Ascending aorta (tissue), 2 donors: ENCODE results near the gene PRKCB. TPM values are rescaled to one million over a fixed set of nuclear protein-coding genes. Genes with fewer than 3 reads are reported as not detected.

Experiments used
- DNase-seq, 2 donors: peaks; one replicate each; pipeline ENCODE4 v3.0.0-alpha.2; 2019; ENCODE audit warnings: low spot score in 2 of 2
- H3K27ac ChIP-seq, 2 donors: fragments of 200-600 bp; sonication (generic); one replicate each; pipeline ENCODE4 v1.5.1; 2016 to 2017; ENCODE audit warnings: mild to moderate bottlenecking in 1 of 2
- H3K27me3 ChIP-seq: fragments of 200-600 bp; sonication (generic); one replicate; pipeline ENCODE4 v1.5.1; 2017
- H3K36me3 ChIP-seq, 2 donors: fragments of 200-600 bp; sonication (generic); one replicate each; pipeline ENCODE4 v1.5.1; 2016
- H3K4me1 ChIP-seq, 2 donors: fragments of 200-600 bp; sonication (generic); one replicate each; pipeline ENCODE4 v1.5.1; 2016 to 2017; ENCODE audit warnings: mild to moderate bottlenecking in 1 of 2
- H3K4me3 ChIP-seq, 2 donors: fragments of 200-600 bp; sonication (generic); one replicate each; pipeline ENCODE4 v1.5.1; 2016 to 2017; ENCODE audit warnings: mild to moderate bottlenecking in 1 of 2
- H3K9me3 ChIP-seq, 2 donors: fragments of 200-600 bp; sonication (generic); one replicate each; pipeline ENCODE4 v1.5.1; 2016
- CTCF ChIP-seq, 3 experiments: fragments of 200-600 bp in 2 of 3; fragments of 450-650 bp in 1 of 3; sonication (generic) in 2 of 3; IDR thresholded peaks; one replicate each; pipeline ENCODE4 v1.5.1; 2016 to 2019; ENCODE audit warnings: antibody characterized with exemption in 3 of 3, mild to moderate bottlenecking in 1 of 3, moderate library complexity in 1 of 3
- intact Hi-C: fragments of 100-400 bp; cut with DNase I; formaldehyde crosslinking; loops from one replicate; pipeline ENCODE4 v1.15.1; 2023
- total RNA-seq: library from RNA; depleted of rRNA; stranded (reverse); fragments of >200 nt; gene quantifications from one replicate; pipeline ENCODE4 v1.1.0, GENCODE V29; 2016

Gene PRKCB
- total RNA-seq, 1 donor from 2014 or later, result 1.2 TPM

GRCh38 chr16:23959072-23959751, 123.4 kb downstream of the PRKCB start:
- H3K4me3 ChIP-seq, result no peak overlapping the region
- no peaks in the 10 kb centered on the region for H3K36me3 ChIP-seq
- intact Hi-C loops, result no loop called here
- H3K27ac ChIP-seq, result no peak overlapping the region
- no peak for TF ChIP-seq CTCF (IDR thresholded peaks at IDR 0.05)
- no peak for DNase-seq
- no peaks in the 10 kb centered on the region for H3K9me3 ChIP-seq
- no peaks in the 10 kb centered on the region for H3K27me3 ChIP-seq
- H3K4me1 ChIP-seq, result no peaks in the 10 kb centered on the region

- Histone ChIP-seq H3K36me3 (no peaks in the 10 kb centered on the region), H3K4me1 (no peaks in the 10 kb centered on the region), H3K4me3 (no peak overlapping the region), H3K27ac (no peak overlapping the region), H3K27me3 (no peaks in the 10 kb centered on the region), H3K9me3 (no peaks in the 10 kb centered on the region)
- TF ChIP-seq CTCF (IDR thresholded peaks at IDR 0.05), result no peak
- intact Hi-C loops, result no loop called here
- no peak for DNase-seq
Observed at GRCh38 chr16:23959752-23960072, 123.9 kb downstream of the PRKCB start.

GRCh38 chr16:23960081-23960885, 124.5 kb downstream of the PRKCB start:
- Histone ChIP-seq H3K27ac (no peak overlapping the region), H3K4me1 (no peaks in the 10 kb centered on the region), H3K4me3 (no peak overlapping the region), H3K9me3 (no peaks in the 10 kb centered on the region), H3K36me3 (no peaks in the 10 kb centered on the region), H3K27me3 (no peaks in the 10 kb centered on the region)
- intact Hi-C loops, result no loop called here
- no peak for DNase-seq
- TF ChIP-seq CTCF (IDR thresholded peaks at IDR 0.05), result no peak

- intact Hi-C loops, result no loop called here
- no peak overlapping the region for H3K27ac ChIP-seq
- no peak overlapping the region for H3K4me3 ChIP-seq
- H3K27me3 ChIP-seq, result no peaks in the 10 kb centered on the region
- H3K36me3 ChIP-seq, result no peaks in the 10 kb centered on the region
- TF ChIP-seq CTCF (IDR thresholded peaks at IDR 0.05), result no peak
- H3K9me3 ChIP-seq, result no peaks in the 10 kb centered on the region
- DNase-seq, result no peak
- H3K4me1 ChIP-seq, result no peaks in the 10 kb centered on the region
Observed at GRCh38 chr16:23962001-23962400, 126.2 kb downstream of the PRKCB start.

- Histone ChIP-seq H3K4me1 (no peaks in the 10 kb centered on the region), H3K9me3 (no peaks in the 10 kb centered on the region), H3K36me3 (no peaks in the 10 kb centered on the region), H3K27me3 (no peaks in the 10 kb centered on the region), H3K4me3 (no peak overlapping the region), H3K27ac (no peak overlapping the region)
- no peak for TF ChIP-seq CTCF (IDR thresholded peaks at IDR 0.05)
- intact Hi-C loops, result no loop called here
- DNase-seq, result no peak
Observed at GRCh38 chr16:23964136-23964535, 128.4 kb downstream of the PRKCB start.
